Epithelial cell of proximal tubule (primary cell): Measurements from ENCODE around the gene SOD3. TPM values are rescaled to one million over a fixed set of nuclear protein-coding genes. Genes with fewer than 3 reads are reported as not detected.

Source experiments
- DNase-seq: peaks from one replicate; pipeline ENCODE4 v3.0.0-alpha.2; 2011; ENCODE audit warnings: low read depth
- H3K4me3 ChIP-seq: 2 replicates; pipeline ENCODE4 v1.5.1; 2011; ENCODE audit warnings: low read depth, mild to moderate bottlenecking, low read length
- total RNA-seq: library from RNA; depleted of rRNA; stranded (reverse); fragments of >200 nt; gene quantifications from 2 replicates; pipeline ENCODE4 v1.2.3, GENCODE V29; 2015
- TF ChIP-seq, protein P1 (sequence below): conservative IDR thresholded peaks from 2 replicates; pipeline ENCODE4 v1.5.1; 2012; ENCODE audit warnings: low read depth, mild to moderate bottlenecking, low read length

SOD3 gene
- total RNA-seq, 1 donor from 2014 or later, result 0.63 TPM

GRCh38 chr4:24769571-24769970 lies 25.8 kb upstream of the SOD3 start:
- H3K4me3 ChIP-seq, result no peak overlapping the region
- TF ChIP-seq, protein P1, sequence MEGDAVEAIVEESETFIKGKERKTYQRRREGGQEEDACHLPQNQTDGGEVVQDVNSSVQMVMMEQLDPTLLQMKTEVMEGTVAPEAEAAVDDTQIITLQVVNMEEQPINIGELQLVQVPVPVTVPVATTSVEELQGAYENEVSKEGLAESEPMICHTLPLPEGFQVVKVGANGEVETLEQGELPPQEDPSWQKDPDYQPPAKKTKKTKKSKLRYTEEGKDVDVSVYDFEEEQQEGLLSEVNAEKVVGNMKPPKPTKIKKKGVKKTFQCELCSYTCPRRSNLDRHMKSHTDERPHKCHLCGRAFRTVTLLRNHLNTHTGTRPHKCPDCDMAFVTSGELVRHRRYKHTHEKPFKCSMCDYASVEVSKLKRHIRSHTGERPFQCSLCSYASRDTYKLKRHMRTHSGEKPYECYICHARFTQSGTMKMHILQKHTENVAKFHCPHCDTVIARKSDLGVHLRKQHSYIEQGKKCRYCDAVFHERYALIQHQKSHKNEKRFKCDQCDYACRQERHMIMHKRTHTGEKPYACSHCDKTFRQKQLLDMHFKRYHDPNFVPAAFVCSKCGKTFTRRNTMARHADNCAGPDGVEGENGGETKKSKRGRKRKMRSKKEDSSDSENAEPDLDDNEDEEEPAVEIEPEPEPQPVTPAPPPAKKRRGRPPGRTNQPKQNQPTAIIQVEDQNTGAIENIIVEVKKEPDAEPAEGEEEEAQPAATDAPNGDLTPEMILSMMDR, result no peak
- no peak for DNase-seq

DNA sequence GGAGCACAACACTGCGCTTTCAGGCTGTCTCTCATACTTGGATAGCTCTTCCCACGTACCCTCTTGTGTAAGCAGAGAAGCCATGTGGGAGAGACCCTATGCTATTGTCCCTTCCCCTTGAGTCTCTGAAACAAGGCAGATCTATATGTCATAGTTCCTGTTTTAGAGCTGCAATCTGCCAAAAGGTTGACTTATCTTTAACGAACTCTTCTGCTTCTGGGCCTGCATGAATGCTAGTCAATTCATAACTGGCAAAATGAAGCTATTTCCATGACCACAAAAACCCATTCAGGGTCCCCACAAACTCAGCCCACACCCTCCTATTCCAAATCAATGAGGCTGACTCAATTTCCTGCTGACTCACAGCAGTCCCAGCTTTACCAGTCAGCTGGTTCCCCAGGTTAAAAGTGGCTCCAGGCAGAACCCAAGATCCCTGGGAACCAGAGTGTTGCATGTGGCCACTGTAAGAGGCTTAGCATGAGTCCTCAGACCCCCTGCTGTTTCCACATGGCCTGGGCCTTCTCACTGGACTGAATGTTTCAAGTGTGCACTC lies 25.3 kb upstream of the SOD3 start:
- TF ChIP-seq, protein P1, result no peak
- H3K4me3 ChIP-seq, result no peak overlapping the region
- no peak for DNase-seq

GRCh38 chr4:24770667-24771066 lies 24.7 kb upstream of the SOD3 start:
- DNase-seq, result no peak
- TF ChIP-seq, protein P1, result no peak

GRCh38 chr4:24771241-24771640 lies 24.1 kb upstream of the SOD3 start:
- no peak for DNase-seq
- TF ChIP-seq, protein P1, result no peak
- H3K4me3 ChIP-seq, result no peak overlapping the region

More at GRCh38 chr4:24770667-24771066, 24.7 kb upstream of the SOD3 start:
- H3K4me3 ChIP-seq, result no peak overlapping the region

DNA sequence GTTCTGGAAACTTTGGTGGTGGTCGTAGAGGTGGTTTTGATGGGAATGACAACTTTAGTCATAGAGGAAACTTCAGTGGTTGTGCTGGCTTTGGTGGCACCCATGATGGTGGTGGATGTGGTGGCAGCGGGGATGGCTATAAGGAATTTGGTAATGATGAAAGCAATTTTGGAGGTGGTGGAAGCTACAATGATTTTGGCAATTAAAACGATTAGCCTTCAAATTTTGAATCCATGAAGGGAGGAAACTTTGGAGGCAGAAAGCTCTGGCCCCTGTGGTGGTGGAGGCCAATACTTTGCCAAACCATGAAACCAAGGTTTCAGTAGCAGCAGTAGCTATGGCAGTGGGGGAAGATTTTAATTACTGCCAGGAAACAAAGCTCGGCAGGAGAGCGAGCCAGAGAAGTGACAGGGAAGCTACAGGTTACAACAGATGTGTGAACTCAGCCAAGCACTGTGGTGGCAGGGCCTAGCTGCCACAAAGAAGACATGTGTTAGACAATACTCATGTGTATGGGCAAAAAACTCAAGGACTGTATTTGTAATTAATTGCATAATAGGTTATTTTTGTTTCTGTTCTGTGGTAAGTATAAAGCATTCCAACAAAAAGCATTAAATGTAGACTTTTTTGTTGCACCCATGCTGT lies 23.2 kb upstream of the SOD3 start:
- DNase-seq, result no peak
- TF ChIP-seq, protein P1, result no peak
- H3K4me3 ChIP-seq, result no peak overlapping the region

GRCh38 chr4:24772952-24773351 lies 22.4 kb upstream of the SOD3 start:
- TF ChIP-seq, protein P1, result no peak
- no peak for DNase-seq
- no peak overlapping the region for H3K4me3 ChIP-seq

GRCh38 chr4:24774452-24774851 lies 20.9 kb upstream of the SOD3 start:
- H3K4me3 ChIP-seq, result no peak overlapping the region
- TF ChIP-seq, protein P1, result no peak
- DNase-seq, result peak; percentile 43
